HEK293 (cell line): ENCODE measurements around the gene LYZL6.
A peak's percentile ranks its signal among the peaks of the same experiment; 100 is the strongest.
"Not testable (repeated sequence)": the region's sequence is repeated elsewhere in the genome, so short reads cannot be mapped to it uniquely, and the experiment has no call there.

Source experiments
- CTCF ChIA-PET: fragments of 350-600 bp; formaldehyde crosslinking; extraction: SDS; loops from one replicate; lab custom pipeline; 2021; ENCODE audit warnings: antibody characterized with exemption; lab: Yijun Ruan, JAX
- POLR2A ChIA-PET: fragments of 300-600 bp; formaldehyde crosslinking; extraction: SDS; loops from one replicate; lab custom pipeline; 2020; ENCODE audit warnings: antibody characterized with exemption, inconsistent platforms; lab: Yijun Ruan, JAX
- H3K27ac ChIP-seq: fragments of 200-500 bp; sonication (Bioruptor generic); 2 replicates; pipeline ENCODE4 v1.5.1; 2014; ENCODE audit warnings: low read depth, low read length, control low read depth, inconsistent platforms; ENCODE audit errors: extremely low read depth
- H3K36me3 ChIP-seq, 2 experiments: fragments of 200-500 bp in 1 of 2; sonication (Bioruptor generic) in 1 of 2; 1 replicate in 1 of 2; 2 replicates in 1 of 2; pipeline ENCODE4 v1.5.1; 2014 to 2017; ENCODE audit warnings: inconsistent platforms in 2 of 2, low read length in 2 of 2; ENCODE audit not compliant: control insufficient read depth in 2 of 2, insufficient read depth in 1 of 2
- H3K4me1 ChIP-seq: fragments of 200-500 bp; sonication (Bioruptor generic); 2 replicates; pipeline ENCODE4 v1.5.1; 2014; ENCODE audit warnings: mild to moderate bottlenecking, low read length, inconsistent platforms; ENCODE audit not compliant: control insufficient read depth, insufficient read depth
- H3K4me3 ChIP-seq: 2 replicates; pipeline ENCODE4 v1.5.1; 2011; ENCODE audit warnings: low read depth, mild to moderate bottlenecking, control low read depth, low read length, moderate library complexity
- H3K9me3 ChIP-seq: fragments of 200-500 bp; sonication (Bioruptor generic); 2 replicates; pipeline ENCODE4 v1.5.1; 2014; ENCODE audit warnings: low read depth, low read length, inconsistent platforms; ENCODE audit not compliant: control insufficient read depth, insufficient read depth
- EGR2 ChIP-seq: fragments of 450-650 bp; formaldehyde crosslinking; IDR thresholded peaks from 2 replicates; pipeline ENCODE4 v1.5.1; 2016; ENCODE audit warnings: low read depth, missing biosample characterization, missing genetic modification characterization
- HOXA7 ChIP-seq: sonication (generic); formaldehyde crosslinking; IDR thresholded peaks from 2 replicates; pipeline ENCODE4 v1.8.1; 2022; ENCODE audit warnings: missing genetic modification reagents, borderline replicate concordance
- KLF1 ChIP-seq: fragments of 450-650 bp; formaldehyde crosslinking; IDR thresholded peaks from 2 replicates; pipeline ENCODE4 v1.5.1; 2016; ENCODE audit warnings: missing biosample characterization, missing genetic modification characterization
- OSR2 ChIP-seq: fragments of 450-650 bp; formaldehyde crosslinking; IDR thresholded peaks from 2 replicates; pipeline ENCODE4 v1.5.1; 2016; ENCODE audit warnings: missing biosample characterization, missing genetic modification characterization
- SP3 ChIP-seq: fragments of 450-650 bp; formaldehyde crosslinking; IDR thresholded peaks from 2 replicates; pipeline ENCODE4 v1.5.1; 2016; ENCODE audit warnings: missing biosample characterization, missing genetic modification characterization
- ZBTB11 ChIP-seq: fragments of 450-650 bp; formaldehyde crosslinking; conservative IDR thresholded peaks from 2 replicates; pipeline ENCODE4 v1.5.1; 2016; ENCODE audit warnings: low read depth, missing biosample characterization, missing genetic modification characterization
- ZBTB6 ChIP-seq: fragments of 450-650 bp; formaldehyde crosslinking; IDR thresholded peaks from 2 replicates; pipeline ENCODE4 v1.5.1; 2017; ENCODE audit warnings: missing biosample characterization, missing genetic modification characterization
- ZFHX2 ChIP-seq: fragments of 450-650 bp; formaldehyde crosslinking; conservative IDR thresholded peaks from 2 replicates; pipeline ENCODE4 v1.5.1; 2016; ENCODE audit warnings: missing biosample characterization, missing genetic modification characterization
- ZNF157 ChIP-seq: fragments of 450-650 bp; formaldehyde crosslinking; IDR thresholded peaks from 2 replicates; pipeline ENCODE4 v1.5.1; 2016; ENCODE audit warnings: missing biosample characterization, missing genetic modification characterization
- ZNF239 ChIP-seq: fragments of 450-650 bp; formaldehyde crosslinking; IDR thresholded peaks from 2 replicates; pipeline ENCODE4 v1.5.1; 2016; ENCODE audit warnings: missing biosample characterization, missing genetic modification characterization
- ZNF426 ChIP-seq: fragments of 450-650 bp; formaldehyde crosslinking; IDR thresholded peaks from 2 replicates; pipeline ENCODE4 v1.5.1; 2017; ENCODE audit warnings: missing biosample characterization, missing genetic modification characterization, mild to moderate bottlenecking, inconsistent platforms, moderate library complexity
- ZNF548 ChIP-seq: fragments of 450-650 bp; formaldehyde crosslinking; IDR thresholded peaks from 2 replicates; pipeline ENCODE4 v1.5.1; 2016; ENCODE audit warnings: missing biosample characterization, missing genetic modification characterization
- ZNF549 ChIP-seq: fragments of 450-650 bp; IDR thresholded peaks from 2 replicates; pipeline ENCODE4 v1.5.1; 2018; ENCODE audit warnings: missing biosample characterization, missing genetic modification characterization, mild to moderate bottlenecking, inconsistent platforms, moderate library complexity
- ZXDB ChIP-seq: fragments of 450-650 bp; formaldehyde crosslinking; IDR thresholded peaks from 2 replicates; pipeline ENCODE4 v1.5.1; 2016; ENCODE audit warnings: missing biosample characterization, missing genetic modification characterization
- TF ChIP-seq, protein P1 (sequence below): fragments of 450-650 bp; formaldehyde crosslinking; IDR thresholded peaks from 2 replicates; pipeline ENCODE4 v1.5.1; 2016; ENCODE audit warnings: missing biosample characterization, missing genetic modification characterization, borderline replicate concordance
- TF ChIP-seq, protein P2 (sequence below): fragments of 450-650 bp; IDR thresholded peaks from 2 replicates; pipeline ENCODE4 v1.5.1; 2018; ENCODE audit warnings: missing biosample characterization, missing genetic modification characterization

LYZL6 gene

GRCh38 chr17:35898283-35899070 is 45.0 kb downstream of the LYZL6 start (continued):
- TF ChIP-seq, protein P1, sequence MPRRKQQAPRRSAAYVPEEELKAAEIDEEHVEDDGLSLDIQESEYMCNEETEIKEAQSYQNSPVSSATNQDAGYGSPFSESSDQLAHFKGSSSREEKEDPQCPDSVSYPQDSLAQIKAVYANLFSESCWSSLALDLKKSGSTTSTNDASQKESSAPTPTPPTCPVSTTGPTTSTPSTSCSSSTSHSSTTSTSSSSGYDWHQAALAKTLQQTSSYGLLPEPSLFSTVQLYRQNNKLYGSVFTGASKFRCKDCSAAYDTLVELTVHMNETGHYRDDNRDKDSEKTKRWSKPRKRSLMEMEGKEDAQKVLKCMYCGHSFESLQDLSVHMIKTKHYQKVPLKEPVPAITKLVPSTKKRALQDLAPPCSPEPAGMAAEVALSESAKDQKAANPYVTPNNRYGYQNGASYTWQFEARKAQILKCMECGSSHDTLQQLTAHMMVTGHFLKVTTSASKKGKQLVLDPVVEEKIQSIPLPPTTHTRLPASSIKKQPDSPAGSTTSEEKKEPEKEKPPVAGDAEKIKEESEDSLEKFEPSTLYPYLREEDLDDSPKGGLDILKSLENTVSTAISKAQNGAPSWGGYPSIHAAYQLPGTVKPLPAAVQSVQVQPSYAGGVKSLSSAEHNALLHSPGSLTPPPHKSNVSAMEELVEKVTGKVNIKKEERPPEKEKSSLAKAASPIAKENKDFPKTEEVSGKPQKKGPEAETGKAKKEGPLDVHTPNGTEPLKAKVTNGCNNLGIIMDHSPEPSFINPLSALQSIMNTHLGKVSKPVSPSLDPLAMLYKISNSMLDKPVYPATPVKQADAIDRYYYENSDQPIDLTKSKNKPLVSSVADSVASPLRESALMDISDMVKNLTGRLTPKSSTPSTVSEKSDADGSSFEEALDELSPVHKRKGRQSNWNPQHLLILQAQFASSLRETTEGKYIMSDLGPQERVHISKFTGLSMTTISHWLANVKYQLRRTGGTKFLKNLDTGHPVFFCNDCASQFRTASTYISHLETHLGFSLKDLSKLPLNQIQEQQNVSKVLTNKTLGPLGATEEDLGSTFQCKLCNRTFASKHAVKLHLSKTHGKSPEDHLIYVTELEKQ (tag by site-specific recombination), result no peak
- TF ChIP-seq ZNF548 (no peak), EGR2 (no peak), SP3 (tag by site-specific recombination) (no peak), ZNF426 (tag by site-specific recombination) (no peak), OSR2 (tag by site-specific recombination) (no peak), ZNF239 (tag by site-specific recombination) (peak; percentile 71; the same call in 1 of the 2 replicates)
- TF ChIP-seq, protein P2, sequence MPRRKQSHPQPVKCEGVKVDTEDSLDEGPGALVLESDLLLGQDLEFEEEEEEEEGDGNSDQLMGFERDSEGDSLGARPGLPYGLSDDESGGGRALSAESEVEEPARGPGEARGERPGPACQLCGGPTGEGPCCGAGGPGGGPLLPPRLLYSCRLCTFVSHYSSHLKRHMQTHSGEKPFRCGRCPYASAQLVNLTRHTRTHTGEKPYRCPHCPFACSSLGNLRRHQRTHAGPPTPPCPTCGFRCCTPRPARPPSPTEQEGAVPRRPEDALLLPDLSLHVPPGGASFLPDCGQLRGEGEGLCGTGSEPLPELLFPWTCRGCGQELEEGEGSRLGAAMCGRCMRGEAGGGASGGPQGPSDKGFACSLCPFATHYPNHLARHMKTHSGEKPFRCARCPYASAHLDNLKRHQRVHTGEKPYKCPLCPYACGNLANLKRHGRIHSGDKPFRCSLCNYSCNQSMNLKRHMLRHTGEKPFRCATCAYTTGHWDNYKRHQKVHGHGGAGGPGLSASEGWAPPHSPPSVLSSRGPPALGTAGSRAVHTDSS (tag by site-specific recombination), result no peak

DNA sequence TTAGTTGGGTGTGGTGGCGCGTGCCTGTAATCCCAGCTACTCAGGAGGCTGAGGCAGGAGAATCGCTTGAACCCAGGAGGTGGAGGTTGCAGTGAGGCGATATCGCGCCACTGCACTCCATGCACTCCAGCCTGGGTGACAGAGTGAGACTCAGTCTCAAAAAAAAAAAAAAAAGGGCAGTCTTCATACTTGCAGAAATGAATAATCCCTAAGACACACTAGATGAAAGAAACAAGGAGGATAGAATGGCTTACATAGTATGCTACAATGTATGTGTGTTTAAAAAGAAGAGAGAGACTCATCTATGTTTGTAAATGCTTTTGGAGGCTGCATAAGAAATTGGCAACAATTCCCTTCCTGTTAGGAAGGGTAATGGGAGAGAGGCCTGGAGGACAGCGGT is 45.7 kb downstream of the LYZL6 start:
- H3K36me3 ChIP-seq, POLR2A ChIA-PET, H3K4me3 ChIP-seq, H3K4me1 ChIP-seq, H3K9me3 ChIP-seq, H3K27ac ChIP-seq, CTCF ChIA-PET: not testable (repeated sequence)

GRCh38 chr17:35895636-35896587 is 47.6 kb downstream of the LYZL6 start:
- no peak overlapping the region for H3K4me3 ChIP-seq
- H3K27ac ChIP-seq, result no peak overlapping the region
- H3K9me3 ChIP-seq, result no peaks in the 10 kb centered on the region
- H3K36me3 ChIP-seq, result no peaks in the 10 kb centered on the region
- H3K4me1 ChIP-seq, result peaks cover 9% of the 10 kb centered on the region
- ChIA-PET POLR2A (no interaction called here), CTCF (interaction anchor here (0.5 to 2.2 kb wide), 5 partner anchors 9 to 287 kb away, joined by 3 to 6 read pairs (median 3); no protein-coding TSS in a partner anchor)
- TF ChIP-seq ZBTB11 (tag by site-specific recombination), result no peak
- TF ChIP-seq ZNF549 (tag by site-specific recombination), result no peak
- no peak for TF ChIP-seq ZNF548
- no peak for TF ChIP-seq ZXDB
- TF ChIP-seq ZFHX2, result no peak
- TF ChIP-seq, protein P1 (tag by site-specific recombination), result no peak
- TF ChIP-seq ZNF157, result no peak
- no peak for TF ChIP-seq ZNF426 (tag by site-specific recombination)
- TF ChIP-seq KLF1 (tag by site-specific recombination), result no peak
- TF ChIP-seq HOXA7 (CRISPR knock-in tag), result no peak
- TF ChIP-seq ZBTB6 (tag by site-specific recombination), result no peak
